Upper lobe of left lung (tissue), 6 donors: ENCODE data around the gene HNRNPK. TPM values are rescaled to one million over a fixed set of nuclear protein-coding genes. Genes with fewer than 3 reads are reported as not detected.

Experiments
- ATAC-seq, 2 donors: fragments of 200-7000 bp; cut with Tn5 transposase; one replicate each; pipeline ENCODE4 v1.9.1; 2022; ENCODE audit warnings: mild to moderate bottlenecking in 2 of 2, moderate library complexity in 2 of 2; ENCODE audit not compliant: low FRiP score in 2 of 2
- DNase-seq, 2 donors: peaks; one replicate each; pipeline ENCODE4 v3.0.0-alpha.2; 2019 to 2020
- H3K27ac ChIP-seq, 4 donors: fragments of 200-600 bp; sonication (generic); one replicate each; pipeline ENCODE4 v1.5.1; 2016 to 2019
- H3K27me3 ChIP-seq, 4 donors: fragments of 200-600 bp; sonication (generic); one replicate each; pipeline ENCODE4 v1.5.1; 2017 to 2019
- H3K36me3 ChIP-seq, 4 donors: fragments of 200-600 bp; sonication (generic); one replicate each; pipeline ENCODE4 v1.5.1; 2016 to 2019
- H3K4me1 ChIP-seq, 4 donors: fragments of 200-600 bp; sonication (generic); one replicate each; pipeline ENCODE4 v1.5.1; 2018 to 2019
- H3K4me3 ChIP-seq, 4 donors: fragments of 200-600 bp; sonication (generic); one replicate each; pipeline ENCODE4 v1.5.1; 2017 to 2019; ENCODE audit warnings: mild to moderate bottlenecking in 2 of 4, moderate library complexity in 1 of 4
- H3K9me3 ChIP-seq, 4 donors: fragments of 200-600 bp; sonication (generic); one replicate each; pipeline ENCODE4 v1.5.1; 2018 to 2019
- CTCF ChIP-seq, 6 experiments: fragments of 450-650 bp in 4 of 6; fragments of 200-600 bp in 2 of 6; sonication (generic) in 2 of 6; IDR thresholded peaks; one replicate each; pipeline ENCODE4 v1.5.1; 2016 to 2019; ENCODE audit warnings: antibody characterized with exemption in 6 of 6
- EP300 ChIP-seq, 4 donors: sonication (generic); formaldehyde crosslinking; IDR thresholded peaks; one replicate each; pipeline ENCODE4 v1.5.1; 2017; ENCODE audit warnings: antibody characterized with exemption in 4 of 4, control low read depth in 2 of 4
- POLR2A ChIP-seq, 4 donors: fragments of 450-650 bp; IDR thresholded peaks; one replicate each; pipeline ENCODE4 v1.5.1; 2016 to 2017; ENCODE audit warnings: antibody characterized with exemption in 4 of 4, mild to moderate bottlenecking in 2 of 4
- POLR2AphosphoS5 ChIP-seq, 2 donors: sonication (generic); formaldehyde crosslinking; IDR thresholded peaks; one replicate each; pipeline ENCODE4 v1.5.1; 2017; ENCODE audit warnings: antibody characterized with exemption in 2 of 2
- WGBS, 2 donors: methylation state at CpG; one replicate each; pipeline ENCODE4 v1.1.5; 2017 to 2018; 5-methylcytosine and 5-hydroxymethylcytosine counted together
- total RNA-seq, 6 donors: library from RNA; depleted of rRNA in 4 of 6; stranded (reverse); fragments of >200 nt in 4 of 6; gene quantifications; one replicate each; pipeline versions ENCODE4 v1.1.0 to v1.2.1, GENCODE V29; 2016 to 2021
- donor health status: DM: no; HTN: no; CAD: no; lungs with moderate emphysema.
- donor health status: DM: no; HTN: yes; CAD: no; lungs with severe emphysema.

HNRNPK gene
- 100 to 1,000 TPM; 178 to 465 (median 359) TPM for total RNA-seq

- H3K4me3 ChIP-seq, result peak within 1 kb of the TSS; percentile 73 to 83 (median 80)
- peak within 1 kb of the TSS; percentile 97 to 99 (median 98) for H3K27ac ChIP-seq
- DNase-seq, result peak; percentile 96 to 100
- no peaks in the 10 kb centered on the region for H3K27me3 ChIP-seq
- H3K36me3 ChIP-seq, result peaks cover 16 to 30% (median 18%) of the 10 kb centered on the region in 4 donors
- peaks cover 20 to 44% (median 30%) of the 10 kb centered on the region in 4 donors for H3K4me1 ChIP-seq
- 0% methylated on average over 15 to 35 of the region's 57 CpGs for WGBS, 2 donors
- no peaks in the 10 kb centered on the region for H3K9me3 ChIP-seq
- peak; percentile 97 to 99 for ATAC-seq
- TF ChIP-seq EP300 (IDR thresholded peaks at IDR 0.05) (no peak), POLR2AphosphoS5 (IDR thresholded peaks at IDR 0.05) (no peak), POLR2A (IDR thresholded peaks at IDR 0.05) (no peak), CTCF (IDR thresholded peaks at IDR 0.05) (no peak)
Observed at GRCh38 chr9:83979812-83980394, at the start of gene HNRNPK. TSS of gene HNRNPK (minus strand) at chr9:83980215. CDS start at chr9:83978252, 1,963 bp downstream.

GRCh38 chr9:84027201-84027600 is 47.2 kb upstream of the HNRNPK start:
- Histone ChIP-seq H3K36me3 (no peaks in the 10 kb centered on the region), H3K4me1 (no peaks in the 10 kb centered on the region), H3K4me3 (no peak overlapping the region), H3K9me3 (no peaks in the 10 kb centered on the region), H3K27me3 (no peaks in the 10 kb centered on the region), H3K27ac (no peak overlapping the region)
- TF ChIP-seq POLR2AphosphoS5 (IDR thresholded peaks at IDR 0.05), result no peak
- no peak for TF ChIP-seq CTCF (IDR thresholded peaks at IDR 0.05)
- no peak for TF ChIP-seq EP300 (IDR thresholded peaks at IDR 0.05)
- no peak for TF ChIP-seq POLR2A (IDR thresholded peaks at IDR 0.05)
- ATAC-seq (no peak), DNase-seq (no peak)
- 88 to 93% methylated on average over 4 of the region's 4 CpGs for WGBS, 2 donors

GRCh38 chr9:84024041-84024575 is 44.1 kb upstream of the HNRNPK start:
- WGBS, 2 donors, result 92 to 93% methylated on average over 4 of the region's 4 CpGs
- Histone ChIP-seq H3K27ac (no peak overlapping the region), H3K4me3 (no peak overlapping the region), H3K36me3 (no peaks in the 10 kb centered on the region), H3K9me3 (no peaks in the 10 kb centered on the region), H3K4me1 (no peaks in the 10 kb centered on the region), H3K27me3 (no peaks in the 10 kb centered on the region)
- ATAC-seq (no peak), DNase-seq (no peak)
- no peak for TF ChIP-seq POLR2AphosphoS5 (IDR thresholded peaks at IDR 0.05)
- no peak for TF ChIP-seq POLR2A (IDR thresholded peaks at IDR 0.05)
- TF ChIP-seq EP300 (IDR thresholded peaks at IDR 0.05), result no peak
- TF ChIP-seq CTCF (IDR thresholded peaks at IDR 0.05), result no peak

GRCh38 chr9:84007662-84008061 is 27.6 kb upstream of the HNRNPK start:
- ATAC-seq, result no peak
- no peak for TF ChIP-seq POLR2A (IDR thresholded peaks at IDR 0.05)
- TF ChIP-seq EP300 (IDR thresholded peaks at IDR 0.05), result no peak
- TF ChIP-seq CTCF (IDR thresholded peaks at IDR 0.05), result no peak
- TF ChIP-seq POLR2AphosphoS5 (IDR thresholded peaks at IDR 0.05), result no peak
- no peak overlapping the region for H3K27ac ChIP-seq
- no peaks in the 10 kb centered on the region for H3K36me3 ChIP-seq
- 91 to 99% methylated on average over 2 of the region's 2 CpGs for WGBS, 2 donors
- no peak for DNase-seq
- H3K27me3 ChIP-seq, result no peaks in the 10 kb centered on the region
- no peak overlapping the region for H3K4me3 ChIP-seq
- H3K4me1 ChIP-seq, result peaks cover 0 to 3% (median 0%) of the 10 kb centered on the region in 4 donors
- H3K9me3 ChIP-seq, result no peaks in the 10 kb centered on the region

- no peak overlapping the region for H3K4me3 ChIP-seq
- H3K9me3 ChIP-seq, result no peaks in the 10 kb centered on the region
- no peak overlapping the region for H3K27ac ChIP-seq
- H3K27me3 ChIP-seq, result no peaks in the 10 kb centered on the region
- no peak for ATAC-seq
- TF ChIP-seq POLR2AphosphoS5 (IDR thresholded peaks at IDR 0.05) (no peak), EP300 (IDR thresholded peaks at IDR 0.05) (no peak), CTCF (IDR thresholded peaks at IDR 0.05) (no peak), POLR2A (IDR thresholded peaks at IDR 0.05) (no peak)
- no peak for DNase-seq
- peaks cover 0 to 14% (median 10%) of the 10 kb centered on the region in 4 donors for H3K4me1 ChIP-seq
- no peaks in the 10 kb centered on the region for H3K36me3 ChIP-seq
- WGBS, 2 donors, result 90% methylated on average over 3 of the region's 3 CpGs
Observed at GRCh38 chr9:84003246-84003645, 23.2 kb upstream of the HNRNPK start.
